Stimulated activated naive CD4-positive, alpha-beta T cell treated with Interleukin-2 at 50 U/mL for 16 hours (primary cell): ENCODE measurements around the gene ME3.
"Not testable (repeated sequence)": the region's sequence is repeated elsewhere in the genome, so short reads cannot be mapped to it uniquely, and the experiment has no call there.

ENCODE experiments used
- DNase-seq: peaks from one replicate; lab custom pipeline; 2025; lab: John Stamatoyannopoulos, UW

Gene ME3

GRCh38 chr11:86423488-86423887 lies 248.9 kb downstream of the ME3 start:
- not testable (repeated sequence) for DNase-seq

GRCh38 chr11:86422371-86422770 lies 250.0 kb downstream of the ME3 start:
- no peak for DNase-seq

GRCh38 chr11:86421946-86422345 lies 250.5 kb downstream of the ME3 start:
- DNase-seq, result no peak

- DNase-seq, result no peak
Measured at GRCh38 chr11:86418917-86419316, 253.5 kb downstream of the ME3 start.

- DNase-seq, result no peak
Measured at GRCh38 chr11:86418513-86418912, 253.9 kb downstream of the ME3 start.

GRCh38 chr11:86418106-86418505 lies 254.3 kb downstream of the ME3 start:
- DNase-seq, result no peak

GRCh38 chr11:86416951-86417350 lies 255.5 kb downstream of the ME3 start:
- not testable (repeated sequence) for DNase-seq

- no peak for DNase-seq
Measured at GRCh38 chr11:86416494-86416893, 255.9 kb downstream of the ME3 start.

GRCh38 chr11:86415026-86415425 lies 257.4 kb downstream of the ME3 start:
- no peak for DNase-seq

GRCh38 chr11:86414032-86414431 lies 258.4 kb downstream of the ME3 start:
- no peak for DNase-seq

- no peak for DNase-seq
Measured at GRCh38 chr11:86408845-86409244, 263.6 kb downstream of the ME3 start.

- DNase-seq, result no peak
Measured at GRCh38 chr11:86403458-86403857, 269.0 kb downstream of the ME3 start.

- no peak for DNase-seq
Measured at GRCh38 chr11:86398106-86398505, 274.3 kb downstream of the ME3 start.

- DNase-seq, result no peak
Measured at GRCh38 chr11:86397351-86397750, 275.1 kb downstream of the ME3 start.

- DNase-seq, result no peak
Measured at GRCh38 chr11:86396396-86396795, 276.0 kb downstream of the ME3 start.

GRCh38 chr11:86395061-86395551 lies 277.3 kb downstream of the ME3 start:
- DNase-seq, result no peak
